ENCODE results near the gene FN1. TPM values are rescaled to one million over a fixed set of nuclear protein-coding genes. Genes with fewer than 3 reads are reported as not detected.

The FN1 gene
- total and polyA plus RNA-seq, 2 of the 8 experiments (the other 6 are each of a cell fraction or from before 2014, with no cell fraction given) = 42.9 to 109 TPM

DNA sequence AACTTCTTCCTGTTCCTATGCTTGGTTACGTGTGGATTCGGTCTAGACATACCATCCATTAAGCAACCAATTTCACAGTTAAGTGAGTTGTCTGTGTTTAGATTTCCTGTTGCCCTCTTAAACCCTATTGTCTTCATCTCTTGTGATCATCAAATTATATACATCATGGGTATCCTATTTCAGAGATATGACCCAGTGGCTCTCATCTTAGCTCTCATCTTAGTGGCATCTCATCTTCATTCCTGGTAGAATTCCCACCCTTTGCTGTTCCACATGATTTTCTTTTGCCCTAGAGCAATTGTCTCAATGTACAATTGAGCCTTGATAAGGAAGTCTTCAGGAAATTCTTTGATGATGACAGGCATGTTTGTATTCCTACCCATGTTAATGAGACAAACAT lies 29.4 kb upstream of the FN1 start:
- TF ChIP-seq RBBP5 (IDR thresholded peaks at IDR 0.05; ENCODE audit: borderline replicate concordance, low read depth, low read length) = no peak
- TF ChIP-seq ZNF274 (IDR thresholded peaks at IDR 0.05; ENCODE audit: borderline replicate concordance, extremely low read depth, low read length) = no peak
- TF ChIP-seq PHF8 (conservative IDR thresholded peaks at IDR 0.05; ENCODE audit: low read depth, low read length) = no peak
- TF ChIP-seq SUZ12 (IDR thresholded peaks at IDR 0.05; ENCODE audit: low read length) = no peak
- no peak for TF ChIP-seq CTCF (IDR thresholded peaks at IDR 0.05; ENCODE audit: control extremely low read depth in 1 of 3, insufficient read depth in 1 of 3, low read depth in 1 of 3, low read length in 3 of 3)
- TF ChIP-seq, protein P1, sequence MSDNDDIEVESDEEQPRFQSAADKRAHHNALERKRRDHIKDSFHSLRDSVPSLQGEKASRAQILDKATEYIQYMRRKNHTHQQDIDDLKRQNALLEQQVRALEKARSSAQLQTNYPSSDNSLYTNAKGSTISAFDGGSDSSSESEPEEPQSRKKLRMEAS (IDR thresholded peaks at IDR 0.05) = no peak
- TF ChIP-seq TCF12 (IDR thresholded peaks at IDR 0.05; ENCODE audit: low read depth, low read length) = no peak
- no peak for TF ChIP-seq JUND (IDR thresholded peaks at IDR 0.05; ENCODE audit: low read length)
- TF ChIP-seq RAD21 (IDR thresholded peaks at IDR 0.05 in 1 of 2, conservative IDR thresholded peaks at IDR 0.05 in 1 of 2; ENCODE audit: low read depth in 2 of 2, low read length in 2 of 2) = no peak
- CTCF ChIA-PET (ENCODE audit: partially characterized antibody) = no interaction called here
- Histone ChIP-seq H3K23ac (ENCODE audit: insufficient read length) (no peak overlapping the region), H3K9me3 (ENCODE audit: insufficient read depth in 2 of 2, low read depth in 1 of 2, low read length in 1 of 2) (no peaks in the 10 kb centered on the region; a peak in 1 of 4 replicates), H3K79me2 (ENCODE audit: control insufficient read depth in 1 of 2, insufficient read depth in 2 of 2, low read length in 2 of 2) (no peaks in the 10 kb centered on the region), H3K9ac (replicated peaks in 1 of 4; ENCODE audit: extremely low read depth in 1 of 4, low read depth in 3 of 4, low read length in 3 of 4) (no peak overlapping the region), H3K4me2 (ENCODE audit: insufficient read depth in 1 of 2, low read depth in 2 of 2, low read length in 2 of 2) (no peak overlapping the region), H2BK12ac (ENCODE audit: low read depth, low read length) (no peak overlapping the region), H3K14ac (ENCODE audit: insufficient read length) (no peak overlapping the region), H4K20me1 (replicated peaks in 1 of 2; ENCODE audit: control insufficient read depth in 1 of 2, insufficient read depth in 2 of 2, low read length in 2 of 2) (no peaks in the 10 kb centered on the region), H2AK5ac (ENCODE audit: low read depth, low read length) (no peak overlapping the region), H3K56ac (replicated peaks; ENCODE audit: insufficient read length, low read depth, low read length) (no peak overlapping the region), H3K4me3 (ENCODE audit: extremely low read depth in 1 of 4, insufficient read depth in 2 of 4, low read depth in 3 of 4, low read length in 4 of 4) (no peak overlapping the region), H4K91ac (replicated peaks; ENCODE audit: insufficient read length, low read length) (no peak overlapping the region), H3K79me1 (ENCODE audit: low read depth, low read length) (no peaks in the 10 kb centered on the region), H2BK120ac (replicated peaks; ENCODE audit: low read depth, low read length) (no peak overlapping the region), H3K4ac (replicated peaks; ENCODE audit: insufficient read length, low read depth, low read length) (no peak overlapping the region), H2BK15ac (ENCODE audit: low read length) (no peak overlapping the region), H3K18ac (ENCODE audit: extremely low read depth, low read length) (no peak overlapping the region), H3K27me3 (replicated peaks in 1 of 4; ENCODE audit: control insufficient read depth in 3 of 4, extremely low read depth in 1 of 4, insufficient read depth in 3 of 4, low read length in 3 of 4) (no peaks in the 10 kb centered on the region), H3K23me2 (ENCODE audit: low read depth, low read length) (no peaks in the 10 kb centered on the region), H2BK5ac (ENCODE audit: low read depth, low read length) (no peak overlapping the region), H3K27ac (ENCODE audit: low read depth, low read length) (no peak overlapping the region), H2AFZ (ENCODE audit: low read length) (no peak overlapping the region), H2BK20ac (ENCODE audit: low read length) (no peak overlapping the region), H4K8ac (ENCODE audit: extremely low read depth, insufficient read depth, low read length) (no peak overlapping the region), H4K5ac (ENCODE audit: insufficient read length, low read depth, low read length) (no peak overlapping the region), H3K4me1 (replicated peaks in 1 of 4; ENCODE audit: control insufficient read depth in 3 of 4, insufficient read depth in 4 of 4, low read length in 3 of 4) (no peaks in the 10 kb centered on the region), H3K36me3 (ENCODE audit: control insufficient read depth in 2 of 4, insufficient read depth in 4 of 4, low read length in 3 of 4) (no peaks in the 10 kb centered on the region)
- POLR2A ChIA-PET (ENCODE audit: partially characterized antibody) = no interaction called here
- no peak for FAIRE-seq
- DNase-seq (ENCODE audit: low read depth in 1 of 2, low spot score in 2 of 2) = no peak
- 74% methylated on average over 2 of the region's 2 CpGs; no CpG with 5 or more reads in 1 of the 2 experiments for WGBS, 2 experiments (ENCODE audit: extremely low coverage in 1 of 2, insufficient coverage in 1 of 2, insufficient read length in 1 of 2, insufficient replicate concordance in 2 of 2, low coverage in 1 of 2, low lambda C conversion rate in 2 of 2, missing lambda C conversion rate in 1 of 2)
